ENCODE measurements around the gene SOX6.
"Not testable (repeated sequence)": the region's sequence is repeated elsewhere in the genome, so short reads cannot be mapped to it uniquely, and the experiment has no call there.

Gene SOX6

GRCh38 chr11:15926071-15926470 is 430.3 kb downstream of the SOX6 start:
- DNase-seq (ENCODE audit: low spot score): no peak
- no peak overlapping the region for H3K4me3 Mint-ChIP-seq
- no peaks in the 10 kb centered on the region for H3K9me3 Mint-ChIP-seq
- H3K27me3 Mint-ChIP-seq (ENCODE audit: low read depth): no peaks in the 10 kb centered on the region
- no peak overlapping the region for H3K27ac Mint-ChIP-seq
- no peaks in the 10 kb centered on the region for H3K4me1 Mint-ChIP-seq (ENCODE audit: low read depth)
- no peaks in the 10 kb centered on the region for H3K36me3 Mint-ChIP-seq (ENCODE audit: low read depth)

GRCh38 chr11:15923183-15923582 is 433.2 kb downstream of the SOX6 start:
- Mint-ChIP-seq H3K9me3 (no peaks in the 10 kb centered on the region), H3K4me1 (ENCODE audit: low read depth) (no peaks in the 10 kb centered on the region), H3K4me3 (no peak overlapping the region), H3K27me3 (ENCODE audit: low read depth) (no peaks in the 10 kb centered on the region), H3K36me3 (ENCODE audit: low read depth) (no peaks in the 10 kb centered on the region), H3K27ac (no peak overlapping the region)
- no peak for DNase-seq (ENCODE audit: low spot score)

GRCh38 chr11:15922745-15923144 is 433.6 kb downstream of the SOX6 start:
- not testable (repeated sequence) for H3K9me3 Mint-ChIP-seq; H3K27ac Mint-ChIP-seq; H3K36me3 Mint-ChIP-seq (ENCODE audit: low read depth); DNase-seq (ENCODE audit: low spot score); H3K4me3 Mint-ChIP-seq; H3K4me1 Mint-ChIP-seq (ENCODE audit: low read depth); H3K27me3 Mint-ChIP-seq (ENCODE audit: low read depth)

GRCh38 chr11:15920856-15921629 is 435.3 kb downstream of the SOX6 start:
- Mint-ChIP-seq H3K4me1 (ENCODE audit: low read depth) (no peaks in the 10 kb centered on the region), H3K27ac (no peak overlapping the region), H3K36me3 (ENCODE audit: low read depth) (no peaks in the 10 kb centered on the region), H3K4me3 (no peak overlapping the region), H3K9me3 (no peaks in the 10 kb centered on the region), H3K27me3 (ENCODE audit: low read depth) (no peaks in the 10 kb centered on the region)
- DNase-seq (ENCODE audit: low spot score): no peak

- Mint-ChIP-seq H3K4me1 (ENCODE audit: low read depth) (no peaks in the 10 kb centered on the region), H3K27ac (no peak overlapping the region), H3K9me3 (no peaks in the 10 kb centered on the region), H3K27me3 (ENCODE audit: low read depth) (no peaks in the 10 kb centered on the region), H3K36me3 (ENCODE audit: low read depth) (no peaks in the 10 kb centered on the region), H3K4me3 (no peak overlapping the region)
- DNase-seq (ENCODE audit: low spot score): no peak
Observed at GRCh38 chr11:15918674-15919073, 437.7 kb downstream of the SOX6 start.

- DNase-seq (ENCODE audit: low spot score): no peak
- Mint-ChIP-seq H3K36me3 (ENCODE audit: low read depth) (no peaks in the 10 kb centered on the region), H3K27me3 (ENCODE audit: low read depth) (no peaks in the 10 kb centered on the region), H3K27ac (no peak overlapping the region), H3K4me3 (no peak overlapping the region), H3K4me1 (ENCODE audit: low read depth) (no peaks in the 10 kb centered on the region), H3K9me3 (no peaks in the 10 kb centered on the region)
Observed at GRCh38 chr11:15918212-15918611, 438.1 kb downstream of the SOX6 start.

Data from T-helper 2 cell treated with Interferon-gamma antibody and Interleukin-4, amounts not matched to agents 5 μg/mL and 100 μg/mL, for 36 hours (primary cell).